HepG2 (cell line): Measurements from ENCODE around the gene IRF2BPL. TPM values are rescaled to one million over a fixed set of nuclear protein-coding genes. Genes with fewer than 3 reads are reported as not detected.

Source experiments
- BCL6 ChIP-seq: IDR thresholded peaks from 2 replicates; pipeline ENCODE4 v1.6.1; 2016; ENCODE audit warnings: missing genetic modification reagents, missing compliant biosample characterization
- CREM ChIP-seq, 2 experiments: sonication (generic) in 1 of 2; formaldehyde crosslinking in 1 of 2; IDR thresholded peaks; 2 replicates each; pipeline versions ENCODE4 v1.4.0 to v1.6.1; 2016 to 2020; ENCODE audit warnings: antibody characterized with exemption in 1 of 2, mild to moderate bottlenecking in 1 of 2, missing genetic modification reagents in 1 of 2
- E2F5 ChIP-seq: sonication (generic); formaldehyde crosslinking; conservative IDR thresholded peaks from 2 replicates; pipeline ENCODE4 v1.4.0; 2020; ENCODE audit warnings: missing genetic modification reagents
- EHMT2 ChIP-seq: fragments of 200-600 bp; sonication (generic); IDR thresholded peaks from 2 replicates; pipeline ENCODE4 v1.7.0; 2017; ENCODE audit warnings: antibody characterized with exemption, low read depth, low read length, borderline replicate concordance
- HNF4G ChIP-seq, 2 experiments: sonication (generic) in 1 of 2; formaldehyde crosslinking in 1 of 2; IDR thresholded peaks; 2 replicates each; pipeline versions ENCODE4 v1.4.0 to v1.6.1; 2011 to 2020; ENCODE audit warnings: borderline replicate concordance in 2 of 2, low read depth in 2 of 2, mild to moderate bottlenecking in 2 of 2, low read length in 1 of 2, missing genetic modification reagents in 1 of 2, moderate library complexity in 1 of 2
- HNRNPK ChIP-seq: fragments of 200-400 bp; formaldehyde crosslinking; IDR thresholded peaks from 2 replicates; pipeline ENCODE4 v1.6.1; 2018; ENCODE audit warnings: low read length, low read depth, moderate library complexity, mild to moderate bottlenecking; ENCODE audit not compliant: poor library complexity, severe bottlenecking
- IKZF4 ChIP-seq: sonication (generic); formaldehyde crosslinking; IDR thresholded peaks from 2 replicates; pipeline ENCODE4 v1.5.1; 2020; ENCODE audit warnings: borderline replicate concordance, mild to moderate bottlenecking, low read depth, missing genetic modification reagents; ENCODE audit errors: not compliant biosample characterization
- KLF13 ChIP-seq: sonication (generic); formaldehyde crosslinking; IDR thresholded peaks from 2 replicates; pipeline ENCODE4 v1.4.0; 2020; ENCODE audit warnings: mild to moderate bottlenecking, missing genetic modification reagents
- MBNL3 ChIP-seq: fragments of 250-450 bp; sonication (Bioruptor Pico); conservative IDR thresholded peaks from 2 replicates; pipeline ENCODE4 v1.8.0; 2022; ENCODE audit warnings: mild to moderate bottlenecking, inconsistent platforms
- POLR2G ChIP-seq: fragments of 200-400 bp; formaldehyde crosslinking; IDR thresholded peaks from 2 replicates; pipeline ENCODE4 v1.6.1; 2018; ENCODE audit warnings: mild to moderate bottlenecking, low read depth, low read length, moderate library complexity
- PRDM4 ChIP-seq: sonication (generic); formaldehyde crosslinking; IDR thresholded peaks from 2 replicates; pipeline ENCODE4 v1.9.0; 2021; ENCODE audit warnings: missing genetic modification reagents, borderline replicate concordance
- RFX5 ChIP-seq: IDR thresholded peaks from 2 replicates; pipeline ENCODE4 v1.6.1; 2011; ENCODE audit warnings: low read depth, low read length, improper control_type of control experiment
- TRIM24 ChIP-seq: sonication (generic); formaldehyde crosslinking; IDR thresholded peaks from 2 replicates; pipeline ENCODE4 v1.8.0; 2022; ENCODE audit warnings: mild to moderate bottlenecking, missing genetic modification reagents
- ZKSCAN8 ChIP-seq: IDR thresholded peaks from 2 replicates; pipeline ENCODE4 v1.6.1; 2016; ENCODE audit warnings: borderline replicate concordance, missing genetic modification reagents, missing compliant biosample characterization
- ZNF33B ChIP-seq: sonication (generic); formaldehyde crosslinking; IDR thresholded peaks from 2 replicates; pipeline ENCODE4 v1.5.1; 2020; ENCODE audit warnings: mild to moderate bottlenecking, missing genetic modification reagents
- ZNF362 ChIP-seq: sonication (generic); formaldehyde crosslinking; IDR thresholded peaks from 2 replicates; pipeline ENCODE4 v1.4.0; 2020; ENCODE audit warnings: missing genetic modification reagents, mild to moderate bottlenecking, borderline replicate concordance
- ZNF850 ChIP-seq: sonication (generic); formaldehyde crosslinking; conservative IDR thresholded peaks from 2 replicates; pipeline ENCODE4 v1.9.0; 2021; ENCODE audit warnings: mild to moderate bottlenecking, missing genetic modification reagents
- polyA plus RNA-seq, 8 experiments: library from polyadenylated mRNA; depleted of rRNA in 3 of 8; stranded (reverse) in 7 of 8; unstranded in 1 of 8; fragments of >200 nt; fragmentation: Illumina TruSeq in 4 of 8; extraction: Trizol in 4 of 8; gene quantifications; 2 replicates each; pipeline versions ENCODE4 v1.2.1 to v1.2.3, GENCODE V29; 2011 to 2016; ENCODE audit warnings: low read depth in 4 of 8, missing spikeins in 1 of 8, mixed read lengths in 1 of 8; ENCODE audit not compliant: insufficient read depth in 1 of 8
- total RNA-seq, 5 experiments: library from RNA; depleted of rRNA; stranded (reverse); fragments of >200 nt; fragmentation: Illumina TruSeq; extraction: Trizol; gene quantifications; 2 replicates each; pipeline ENCODE4 v1.2.3, GENCODE V29; 2016; ENCODE audit warnings: low read depth in 1 of 5
- TF ChIP-seq, protein P1 (sequence below): sonication (generic); IDR thresholded peaks from 2 replicates; pipeline ENCODE4 v1.6.1; 2016; ENCODE audit warnings: low read depth, borderline replicate concordance
- TF ChIP-seq, protein P2 (sequence below): IDR thresholded peaks from 2 replicates; pipeline ENCODE4 v1.6.1; 2016; ENCODE audit warnings: mild to moderate bottlenecking

The IRF2BPL gene
- total and polyA plus RNA-seq, 2 of the 13 experiments (the other 11 are each of a cell fraction or from before 2014, with no cell fraction given) = 6.6 to 8.4 TPM

DNA sequence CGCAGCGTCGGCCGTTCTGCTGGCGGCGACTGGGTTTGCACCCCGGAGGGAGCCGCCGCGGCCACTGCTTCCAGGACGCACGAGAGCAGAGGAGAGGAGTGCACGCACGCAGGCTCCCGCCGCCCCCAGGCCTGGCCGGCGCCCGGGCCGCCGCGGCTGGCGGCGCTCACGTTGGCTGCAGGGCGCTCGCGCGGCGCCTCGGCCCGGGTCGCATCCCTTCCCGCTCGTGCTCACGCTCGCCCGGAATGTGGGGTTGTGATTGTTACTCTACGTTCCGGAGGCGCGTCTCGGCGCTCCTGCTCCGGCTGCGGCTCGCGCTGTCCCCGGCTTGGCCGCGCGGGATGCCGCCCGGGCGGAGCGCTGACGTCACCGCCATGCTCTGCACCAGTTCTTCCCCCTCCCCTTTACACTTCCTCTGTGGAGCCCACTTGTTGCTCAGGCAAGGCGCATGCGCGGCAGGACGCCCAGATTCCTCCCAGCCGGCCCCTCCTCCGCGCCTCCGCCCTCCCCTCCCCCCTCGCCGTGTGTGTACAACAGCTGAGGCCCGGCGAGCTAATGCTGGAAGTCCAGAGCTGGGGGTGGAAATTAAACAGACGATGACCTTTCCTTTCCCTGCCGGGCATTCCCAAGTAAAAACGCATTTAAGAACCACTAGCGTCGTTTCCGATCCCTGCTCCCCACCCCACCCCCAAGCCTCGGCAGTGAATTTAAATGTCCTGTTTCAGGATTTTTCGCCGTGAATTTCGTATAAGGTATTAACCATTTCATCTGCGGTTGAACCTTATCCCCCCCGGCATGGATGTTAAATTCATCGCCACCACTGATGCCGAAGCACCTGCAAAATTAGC lies at the start of gene IRF2BPL (continued):
- TF ChIP-seq CREM (IDR thresholded peaks at IDR 0.05) (peak; percentile 70), CREM (CRISPR knock-in tag; IDR thresholded peaks at IDR 0.05) (no peak), ZNF850 (CRISPR knock-in tag) (no peak), PRDM4 (CRISPR knock-in tag) (no peak), EHMT2 (no peak), KLF13 (no peak), RFX5 (peak; percentile 47; the same call in 1 of the 2 replicates), IKZF4 (CRISPR knock-in tag) (peak; percentile 43), E2F5 (CRISPR knock-in tag) (no peak), ZNF33B (CRISPR knock-in tag) (no peak), ZNF362 (CRISPR knock-in tag) (peak; percentile 69; the same call in 1 of the 2 replicates), TRIM24 (CRISPR knock-in tag) (no peak), POLR2G (peak; percentile 84), ZKSCAN8 (peak; percentile 82), HNF4G (IDR thresholded peaks at IDR 0.05; ENCODE audit: borderline replicate concordance, low read depth, low read length) (no peak; the same call in 1 of the 2 replicates), HNF4G (CRISPR knock-in tag; IDR thresholded peaks at IDR 0.05; ENCODE audit: borderline replicate concordance, low read depth) (peak; percentile 56; the same call in 1 of the 2 replicates), MBNL3 (CRISPR knock-in tag) (no peak), HNRNPK (peak; percentile 52), BCL6 (CRISPR knock-in tag) (peak; percentile 77)
- TF ChIP-seq, protein P1, sequence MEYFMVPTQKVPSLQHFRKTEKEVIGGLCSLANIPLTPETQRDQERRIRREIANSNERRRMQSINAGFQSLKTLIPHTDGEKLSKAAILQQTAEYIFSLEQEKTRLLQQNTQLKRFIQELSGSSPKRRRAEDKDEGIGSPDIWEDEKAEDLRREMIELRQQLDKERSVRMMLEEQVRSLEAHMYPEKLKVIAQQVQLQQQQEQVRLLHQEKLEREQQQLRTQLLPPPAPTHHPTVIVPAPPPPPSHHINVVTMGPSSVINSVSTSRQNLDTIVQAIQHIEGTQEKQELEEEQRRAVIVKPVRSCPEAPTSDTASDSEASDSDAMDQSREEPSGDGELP = peak; percentile 99
- TF ChIP-seq, protein P2, sequence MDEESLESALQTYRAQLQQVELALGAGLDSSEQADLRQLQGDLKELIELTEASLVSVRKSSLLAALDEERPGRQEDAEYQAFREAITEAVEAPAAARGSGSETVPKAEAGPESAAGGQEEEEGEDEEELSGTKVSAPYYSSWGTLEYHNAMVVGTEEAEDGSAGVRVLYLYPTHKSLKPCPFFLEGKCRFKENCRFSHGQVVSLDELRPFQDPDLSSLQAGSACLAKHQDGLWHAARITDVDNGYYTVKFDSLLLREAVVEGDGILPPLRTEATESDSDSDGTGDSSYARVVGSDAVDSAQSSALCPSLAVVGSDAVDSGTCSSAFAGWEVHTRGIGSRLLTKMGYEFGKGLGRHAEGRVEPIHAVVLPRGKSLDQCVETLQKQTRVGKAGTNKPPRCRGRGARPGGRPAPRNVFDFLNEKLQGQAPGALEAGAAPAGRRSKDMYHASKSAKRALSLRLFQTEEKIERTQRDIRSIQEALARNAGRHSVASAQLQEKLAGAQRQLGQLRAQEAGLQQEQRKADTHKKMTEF (CRISPR knock-in tag) = peak; percentile 77; the same call in 1 of the 2 replicates
